Medulla oblongata (tissue), 1 donor: ENCODE data around the gene DOK5.
"Not testable (repeated sequence)": the region's sequence is repeated elsewhere in the genome, so short reads cannot be mapped to it uniquely, and the experiment has no call there.

ENCODE experiments used
- DNase-seq: peaks from one replicate; pipeline ENCODE4 v3.0.0-alpha.2; 2015; ENCODE audit errors: extremely low spot score

The DOK5 gene

DNA sequence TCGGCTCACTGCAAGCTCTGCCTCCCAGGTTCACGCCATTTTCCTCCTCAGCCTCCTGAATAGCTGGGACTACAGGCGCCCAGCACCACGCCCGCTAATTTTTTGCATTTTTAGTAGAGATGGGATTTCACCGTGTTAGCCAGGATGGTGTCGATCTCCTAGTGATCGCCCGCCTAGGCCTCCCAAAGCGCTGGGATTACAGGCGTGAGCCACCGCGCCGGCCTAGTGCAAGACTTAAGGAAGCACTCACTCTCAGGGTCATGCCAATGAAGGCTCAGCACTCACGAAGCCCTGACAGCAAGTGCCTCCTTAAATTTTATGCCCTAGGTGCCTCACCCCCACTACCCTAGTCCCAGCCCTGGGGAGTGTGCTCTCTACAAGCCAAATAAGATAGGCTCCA is 4.7 kb upstream of the DOK5 start:
- DNase-seq, result no peak

DNA sequence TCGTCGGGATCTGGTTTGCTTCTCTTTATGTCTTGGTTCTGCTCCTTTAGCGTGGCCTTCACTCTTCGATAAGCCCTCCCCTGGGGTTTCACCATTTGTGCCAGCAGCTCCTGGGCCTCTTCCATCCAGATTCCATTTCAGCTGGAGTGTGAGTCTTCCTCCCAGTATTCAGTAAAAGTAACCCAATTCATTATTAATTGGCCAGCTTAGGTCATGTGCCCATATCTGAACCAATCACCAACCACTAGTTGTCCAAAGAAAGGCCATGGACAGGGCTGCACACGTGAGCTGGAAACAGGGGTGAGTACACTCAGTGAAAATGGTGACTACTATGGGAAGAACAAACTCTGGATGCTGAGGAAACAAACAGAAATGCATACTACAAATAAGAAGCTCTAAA is 2.8 kb upstream of the DOK5 start:
- no peak for DNase-seq

DNA sequence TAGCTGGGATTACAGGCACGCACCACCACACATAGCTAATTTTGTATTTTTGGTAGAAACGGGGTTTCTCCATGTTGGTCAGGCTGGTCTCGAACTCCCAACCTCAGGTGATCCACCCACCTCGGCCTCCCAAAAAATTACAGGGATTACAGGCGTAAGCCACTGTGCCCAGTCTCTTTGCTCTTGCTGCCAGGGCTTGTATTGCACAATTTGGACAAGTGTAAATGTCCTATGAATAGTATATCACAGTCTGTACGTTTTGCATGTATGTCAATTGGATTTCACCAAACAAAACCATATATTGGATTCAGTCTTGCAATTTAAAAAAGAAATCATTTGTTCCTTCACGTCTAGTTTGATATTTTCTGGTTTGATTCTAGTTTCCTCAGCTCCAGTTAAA is 2.1 kb upstream of the DOK5 start:
- DNase-seq, result no peak

DNA sequence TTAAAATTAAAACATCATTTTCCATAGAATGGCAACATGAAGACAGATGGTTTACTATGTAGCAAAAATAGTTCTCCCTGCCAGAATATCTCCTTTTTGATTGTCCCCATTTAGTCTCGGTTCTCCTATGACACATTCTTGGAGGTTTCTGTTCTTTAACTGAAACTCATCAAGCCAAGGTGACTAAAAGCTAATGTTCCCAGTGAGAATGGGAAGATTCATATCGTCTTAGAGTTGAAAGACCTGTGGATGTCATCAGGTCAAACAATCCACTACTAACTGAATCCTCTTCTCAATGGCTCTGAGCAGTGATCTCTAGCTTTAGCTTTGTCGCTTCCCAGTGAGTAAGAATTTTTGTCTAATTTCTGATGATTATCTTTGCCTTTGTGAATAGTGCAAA is 1.3 kb upstream of the DOK5 start:
- DNase-seq, result no peak

- DNase-seq, result no peak
Measured at GRCh38 chr20:54474866-54475265, 527 bp upstream of the DOK5 start.

DNA sequence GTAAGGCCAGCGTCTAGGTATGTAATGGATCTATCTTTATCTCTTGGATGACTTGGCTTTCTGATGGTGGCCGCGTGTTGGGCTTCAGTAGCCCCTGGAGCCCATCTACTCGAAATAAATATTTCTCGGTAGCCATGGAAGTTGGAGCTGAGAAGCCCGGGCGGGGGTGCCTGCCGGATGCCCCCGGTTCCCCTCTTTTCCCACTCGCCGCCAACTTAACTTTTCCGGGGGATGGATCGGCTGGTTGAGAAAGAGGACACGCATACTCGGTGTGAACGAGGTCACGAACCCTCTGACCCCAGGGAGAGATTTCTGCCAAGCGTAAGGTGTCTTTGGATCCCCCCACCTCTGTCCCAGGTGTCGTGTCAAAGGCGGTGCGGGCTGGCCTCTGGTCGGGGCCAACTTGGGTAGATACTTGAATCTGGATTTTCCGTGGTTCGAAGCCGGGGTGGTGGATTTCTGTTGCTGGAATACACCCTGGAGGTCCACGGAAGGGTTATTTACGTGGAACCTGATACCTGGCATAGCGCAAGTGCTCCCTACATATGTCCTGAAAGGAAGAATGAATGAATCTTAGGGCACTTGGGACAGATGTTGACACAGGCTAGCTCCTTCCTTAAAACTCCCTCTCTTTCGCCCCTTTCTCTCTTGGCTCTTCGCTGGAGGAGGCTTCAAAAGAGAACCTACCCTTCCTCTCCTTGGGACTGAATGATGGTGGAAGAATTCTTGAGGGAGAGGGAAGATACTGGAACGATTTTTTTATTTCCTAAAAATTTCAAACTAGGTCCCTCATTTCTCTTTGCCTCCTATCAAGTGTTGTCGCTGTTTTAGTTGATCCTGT is 996 bp downstream of the DOK5 start:
- DNase-seq, result peak; percentile 24

DNA sequence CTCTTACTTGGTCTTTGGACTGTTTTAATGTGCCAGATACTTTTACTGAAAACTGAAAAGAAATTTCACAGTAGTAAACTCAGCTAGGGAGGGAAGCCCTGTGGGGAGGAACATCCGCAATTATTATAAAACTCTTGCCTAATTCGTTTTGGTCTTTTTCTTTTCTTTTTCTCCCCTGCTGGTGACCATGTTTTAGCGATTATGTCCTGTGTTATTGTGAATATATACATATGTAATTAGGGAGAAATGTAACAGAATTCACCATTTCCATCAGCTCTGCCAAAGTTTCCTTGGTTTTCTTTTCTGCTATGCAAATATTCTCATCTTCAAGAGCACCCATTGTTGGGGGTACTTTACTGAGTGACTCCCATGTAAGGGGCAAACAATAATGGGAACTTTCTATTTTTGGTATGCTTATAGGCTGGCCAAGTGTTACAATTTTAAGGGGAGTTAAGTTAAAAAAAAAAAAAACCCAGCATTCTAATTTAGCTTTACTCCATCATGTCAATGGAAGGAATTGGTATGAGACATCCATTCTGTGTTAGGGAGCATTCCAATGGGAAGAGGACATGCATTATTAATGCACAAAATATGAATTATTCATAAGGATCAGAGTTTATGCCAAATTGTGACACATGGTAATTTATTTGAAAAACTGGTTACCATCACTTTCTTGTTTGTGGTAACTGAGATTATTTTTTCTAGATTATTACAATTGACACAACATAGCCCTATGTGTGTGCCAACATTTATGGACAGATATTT is 2.0 kb downstream of the DOK5 start:
- peak; percentile 11 for DNase-seq

- no peak for DNase-seq
Measured at GRCh38 chr20:54479138-54479906, 3.9 kb downstream of the DOK5 start.

GRCh38 chr20:54479937-54480336 is 4.5 kb downstream of the DOK5 start:
- not testable (repeated sequence) for DNase-seq

GRCh38 chr20:54481442-54481841 is 6.0 kb downstream of the DOK5 start:
- DNase-seq, result no peak

DNA sequence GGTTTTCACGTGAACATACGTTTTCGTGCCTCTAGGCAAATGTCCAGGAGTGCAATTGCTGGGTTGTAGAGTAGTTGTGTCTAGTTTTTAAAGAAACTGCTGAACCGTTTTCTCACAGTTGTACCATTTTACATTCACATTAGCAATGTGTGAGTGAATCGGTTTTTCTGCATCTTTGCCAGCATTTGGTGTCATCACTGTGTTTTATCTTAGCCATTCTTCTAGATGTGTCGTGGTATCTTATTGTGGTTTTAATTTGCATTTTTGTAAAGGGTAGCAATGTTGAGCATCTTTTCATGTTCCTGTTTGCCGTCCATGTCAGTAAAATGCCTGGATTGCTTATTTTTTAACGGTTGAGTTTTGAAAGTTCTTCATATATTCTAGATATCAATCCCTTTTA is 10.2 kb downstream of the DOK5 start:
- DNase-seq, result no peak

DNA sequence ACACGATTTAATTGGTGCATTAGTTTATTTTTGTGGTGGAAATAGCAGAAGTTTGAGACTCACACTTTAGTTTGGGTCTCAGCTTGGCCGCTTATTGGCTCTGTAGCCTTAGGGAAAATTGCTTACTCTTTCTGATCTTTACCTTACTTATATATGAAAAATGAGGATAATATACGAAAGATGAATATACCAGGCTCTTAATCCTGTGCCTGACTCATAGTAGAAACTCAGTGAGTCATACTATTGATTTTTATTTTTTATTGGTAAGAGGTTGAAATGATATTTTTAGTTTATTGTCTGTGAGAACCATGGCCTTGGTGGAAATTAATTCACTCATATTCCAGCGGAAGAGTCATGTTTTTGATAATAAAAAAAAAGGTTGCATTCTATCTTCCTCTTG is 11.2 kb downstream of the DOK5 start:
- no peak for DNase-seq

GRCh38 chr20:54488442-54488841 is 13.0 kb downstream of the DOK5 start:
- no peak for DNase-seq

DNA sequence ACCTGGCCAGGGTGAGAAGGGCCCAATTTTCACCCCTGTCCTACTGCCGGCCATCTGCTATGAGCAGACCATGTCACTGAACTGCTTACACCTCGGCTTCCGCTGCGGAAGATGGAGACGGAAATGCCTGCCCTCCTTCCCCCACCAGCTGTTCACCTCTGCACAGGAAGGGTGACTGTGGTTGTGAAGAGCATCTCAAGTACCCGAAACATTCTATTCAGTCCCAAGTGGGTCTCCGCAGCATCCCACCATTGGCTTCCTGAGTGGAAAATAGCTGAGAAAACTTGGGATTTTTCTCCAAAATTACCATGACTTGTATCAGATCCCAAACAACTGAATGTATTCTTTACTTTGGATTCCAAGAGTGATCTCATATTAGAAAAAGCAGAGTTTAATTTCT is 16.1 kb downstream of the DOK5 start:
- no peak for DNase-seq

DNA sequence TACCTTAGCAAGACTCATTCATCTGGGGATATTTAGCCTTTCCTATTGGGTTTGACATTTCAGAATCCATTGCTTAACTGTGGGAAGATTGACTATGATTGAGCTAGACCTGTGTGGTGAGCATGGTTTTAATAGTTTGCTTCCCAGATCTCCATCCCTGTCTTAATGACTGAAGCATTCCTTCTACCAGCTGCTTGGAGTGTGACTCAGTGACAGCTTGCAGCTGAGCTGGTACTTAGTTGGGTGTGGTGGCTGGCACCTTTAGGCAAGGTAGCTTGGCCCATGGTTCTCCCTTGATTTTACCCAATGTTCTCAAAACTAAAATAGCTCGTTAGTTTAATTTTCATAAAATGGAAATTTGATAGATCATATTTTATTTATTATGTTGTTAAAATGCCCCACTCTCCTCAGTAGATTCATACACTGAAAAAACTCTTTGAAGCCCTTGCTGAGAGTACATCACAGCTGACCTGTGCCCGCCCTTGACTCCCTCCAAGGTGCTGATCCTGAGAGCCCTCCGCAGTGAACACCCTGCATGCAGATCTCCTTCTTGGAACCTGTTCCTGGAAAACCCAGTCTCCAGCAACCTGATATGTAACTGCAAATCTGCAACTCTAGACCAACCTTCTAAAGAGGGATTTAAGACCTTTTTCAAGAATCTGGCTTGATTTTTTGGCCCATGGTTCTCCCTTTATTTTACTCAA is 19.1 kb downstream of the DOK5 start:
- DNase-seq, result no peak

DNA sequence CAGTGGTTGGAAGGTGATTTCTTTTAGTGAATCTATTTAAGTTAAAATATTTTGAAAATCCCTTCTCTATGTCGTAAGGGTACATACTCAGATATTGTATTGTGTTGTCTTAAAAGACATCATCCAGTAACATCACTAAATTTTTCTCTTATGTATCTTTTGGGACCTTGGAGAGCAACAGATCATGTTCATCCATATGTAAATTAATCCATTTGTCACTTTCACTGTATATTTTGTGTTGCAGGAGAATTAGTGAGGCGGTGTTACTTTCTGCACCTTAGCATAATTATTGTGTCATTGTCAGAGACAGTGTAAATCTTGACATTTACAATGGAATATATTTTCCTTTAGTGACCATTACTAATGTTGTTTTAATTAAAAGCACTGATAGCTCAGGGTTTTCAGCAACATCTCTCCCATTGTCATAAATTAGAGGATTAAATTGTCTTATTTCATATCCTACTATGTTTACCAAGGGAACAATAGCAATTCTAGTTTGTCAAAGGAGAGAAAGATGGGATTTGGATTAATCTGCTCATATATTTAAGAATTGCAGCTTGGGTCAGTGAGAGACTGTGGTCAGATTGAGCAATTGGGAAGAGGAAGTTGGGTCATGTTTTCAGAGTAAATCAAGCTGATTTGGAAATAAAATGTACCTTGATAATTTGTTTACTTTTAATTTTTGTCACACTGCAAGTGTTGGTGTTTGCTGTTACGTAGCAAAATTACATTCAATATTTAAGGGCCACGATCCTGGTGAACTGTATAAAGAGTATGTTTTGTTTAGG is 22.7 kb downstream of the DOK5 start:
- DNase-seq, result no peak

- no peak for DNase-seq
Measured at GRCh38 chr20:54499111-54499510, 23.7 kb downstream of the DOK5 start.

- DNase-seq, result no peak
Measured at GRCh38 chr20:54502179-54502578, 26.8 kb downstream of the DOK5 start.

DNA sequence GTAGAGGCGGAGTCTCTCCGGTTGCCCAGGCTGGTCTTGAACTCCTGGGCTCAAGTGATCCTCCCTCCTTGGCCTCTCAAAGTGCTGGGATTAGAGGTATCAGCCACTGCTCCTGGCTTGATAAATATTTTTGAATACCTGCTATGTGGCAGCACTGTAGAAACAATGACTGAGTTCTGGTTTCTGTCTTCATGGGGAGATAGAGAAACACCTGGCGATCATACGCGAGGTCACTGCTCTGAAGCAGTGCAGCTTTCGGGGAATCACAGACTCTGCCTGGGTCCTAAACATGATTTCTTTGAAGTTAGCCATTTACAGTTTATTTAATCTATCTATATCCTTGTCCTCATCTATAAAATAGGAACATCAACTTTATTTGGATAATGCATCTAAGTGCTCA is 31.2 kb downstream of the DOK5 start:
- no peak for DNase-seq

DNA sequence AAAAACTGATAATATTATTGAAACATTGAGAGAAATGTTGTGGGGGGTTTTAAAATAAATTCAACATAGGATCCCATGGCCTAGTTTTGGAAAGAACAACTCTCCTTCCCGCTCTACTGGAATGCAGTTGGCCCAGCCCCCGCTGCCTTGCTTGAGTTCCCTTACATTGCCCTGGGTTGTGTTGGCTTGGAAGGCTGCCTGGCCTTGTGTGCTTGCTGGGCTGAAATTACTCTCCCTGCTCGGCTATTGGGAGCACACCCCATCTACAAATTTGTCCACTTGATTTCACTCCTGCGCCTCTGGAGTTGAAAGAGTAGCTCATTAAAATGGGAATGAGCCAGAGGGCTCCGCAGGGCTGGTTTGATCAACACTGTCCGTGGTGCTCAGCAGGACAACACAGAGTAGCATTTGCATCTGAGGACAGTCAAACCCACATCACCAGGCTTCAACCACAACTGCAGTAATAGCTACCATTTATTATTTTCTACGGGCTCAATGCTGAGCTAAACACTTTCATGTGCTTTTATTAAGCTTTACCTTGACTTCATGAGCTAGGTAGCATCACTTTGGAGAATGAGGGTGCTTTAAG is 35.2 kb downstream of the DOK5 start:
- DNase-seq, result peak; percentile 61

GRCh38 chr20:54512694-54513093 is 37.3 kb downstream of the DOK5 start:
- DNase-seq, result no peak
